Activated CD4-positive, alpha-beta memory T cell treated with anti-CD3 and anti-CD28 coated beads for 36 hours (primary cell): Measurements from ENCODE around the gene ZNF354C. TPM values are rescaled to one million over a fixed set of nuclear protein-coding genes. Genes with fewer than 3 reads are reported as not detected.

ENCODE experiments used
- CTCF ChIA-PET: fragments of 350-600 bp; sonication (Branson Sonifier 250); formaldehyde crosslinking; loops from one replicate; lab custom pipeline; 2021; ENCODE audit warnings: antibody characterized with exemption, inconsistent platforms; lab: Charles Lee
- POLR2A ChIA-PET: fragments of 350-600 bp; sonication (Branson Sonifier 250); formaldehyde crosslinking; loops from one replicate; lab custom pipeline; 2021; ENCODE audit warnings: antibody characterized with exemption; lab: Charles Lee
- DNase-seq: peaks from one replicate; pipeline ENCODE4 v3.0.0-alpha.2; 2020
- H3K27ac Mint-ChIP-seq: one replicate; pipeline ENCODE4 v1.8.0; 2021; ENCODE audit warnings: mixed read lengths
- H3K27me3 Mint-ChIP-seq: one replicate; pipeline ENCODE4 v1.8.0; 2021; ENCODE audit warnings: mixed read lengths
- H3K36me3 Mint-ChIP-seq: one replicate; pipeline ENCODE4 v1.8.0; 2021; ENCODE audit warnings: mixed read lengths
- H3K4me1 Mint-ChIP-seq: one replicate; pipeline ENCODE4 v1.8.0; 2021; ENCODE audit warnings: low read depth, mixed read lengths
- H3K4me3 Mint-ChIP-seq: one replicate; pipeline ENCODE4 v1.8.0; 2021; ENCODE audit warnings: mild to moderate bottlenecking, mixed read lengths
- H3K9me3 Mint-ChIP-seq: one replicate; pipeline ENCODE4 v1.8.0; 2021; ENCODE audit warnings: mixed read lengths
- intact Hi-C: fragments of 100-400 bp; cut with micrococcal nuclease; formaldehyde crosslinking; loops from one replicate; pipeline ENCODE4 v1.15.1; 2023
- total RNA-seq, 2 experiments: library from RNA; stranded (reverse); gene quantifications; one replicate each; pipeline ENCODE4 v1.2.3, GENCODE V29; 2021

ZNF354C gene
- total RNA-seq, 2 experiments from 2014 or later: 5.9 to 6.0 TPM

- Mint-ChIP-seq H3K4me1 (no peaks in the 10 kb centered on the region), H3K27ac (no peak overlapping the region), H3K9me3 (peaks cover 31% of the 10 kb centered on the region), H3K36me3 (peaks cover 2% of the 10 kb centered on the region), H3K4me3 (no peak overlapping the region), H3K27me3 (peaks cover 3% of the 10 kb centered on the region)
- no peak for DNase-seq
- ChIA-PET CTCF (no interaction called here), POLR2A (interaction anchor here (0.9 kb wide), 1 partner anchor 9 kb away, joined by 3 read pairs; no protein-coding TSS in a partner anchor)
- intact Hi-C loops: no loop called here
These were observed 55.8 kb downstream of the ZNF354C start for GRCh38 chr5:179115845-179116524.

DNA sequence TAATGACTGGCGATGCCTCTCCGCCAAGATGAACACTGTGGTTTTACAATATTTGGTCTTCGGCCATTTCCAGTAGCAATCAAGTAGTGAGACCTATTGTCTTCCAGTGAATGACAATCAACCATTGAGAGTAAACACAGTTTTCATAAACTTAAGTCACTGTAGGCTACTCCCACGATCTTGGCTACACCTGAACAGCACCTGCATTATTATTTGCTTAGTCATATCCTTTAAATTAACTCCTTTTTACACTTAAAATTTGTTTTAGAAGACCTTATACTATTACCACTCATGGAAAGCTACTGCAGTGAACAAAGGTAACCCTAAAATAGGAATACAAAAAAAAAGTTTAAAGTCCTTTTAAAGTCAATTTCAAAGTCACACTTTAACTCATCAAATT lies 58.2 kb downstream of the ZNF354C start:
- no peaks in the 10 kb centered on the region for H3K4me1 Mint-ChIP-seq
- no peak for DNase-seq
- peaks cover 2% of the 10 kb centered on the region for H3K36me3 Mint-ChIP-seq
- H3K27me3 Mint-ChIP-seq: peaks cover 3% of the 10 kb centered on the region
- no peak overlapping the region for H3K4me3 Mint-ChIP-seq
- POLR2A ChIA-PET: no interaction called here
- H3K27ac Mint-ChIP-seq: no peak overlapping the region
- H3K9me3 Mint-ChIP-seq: peaks cover 22% of the 10 kb centered on the region
- CTCF ChIA-PET: no interaction called here
- intact Hi-C loops: no loop called here

GRCh38 chr5:179118756-179119414 lies 58.7 kb downstream of the ZNF354C start:
- H3K27ac Mint-ChIP-seq: no peak overlapping the region
- H3K4me1 Mint-ChIP-seq: no peaks in the 10 kb centered on the region
- CTCF ChIA-PET: no interaction called here
- no peak overlapping the region for H3K4me3 Mint-ChIP-seq
- POLR2A ChIA-PET: no interaction called here
- no peaks in the 10 kb centered on the region for H3K36me3 Mint-ChIP-seq
- intact Hi-C loops: no loop called here
- DNase-seq: no peak
- peaks cover 1% of the 10 kb centered on the region for H3K27me3 Mint-ChIP-seq
- peaks cover 16% of the 10 kb centered on the region for H3K9me3 Mint-ChIP-seq

DNA sequence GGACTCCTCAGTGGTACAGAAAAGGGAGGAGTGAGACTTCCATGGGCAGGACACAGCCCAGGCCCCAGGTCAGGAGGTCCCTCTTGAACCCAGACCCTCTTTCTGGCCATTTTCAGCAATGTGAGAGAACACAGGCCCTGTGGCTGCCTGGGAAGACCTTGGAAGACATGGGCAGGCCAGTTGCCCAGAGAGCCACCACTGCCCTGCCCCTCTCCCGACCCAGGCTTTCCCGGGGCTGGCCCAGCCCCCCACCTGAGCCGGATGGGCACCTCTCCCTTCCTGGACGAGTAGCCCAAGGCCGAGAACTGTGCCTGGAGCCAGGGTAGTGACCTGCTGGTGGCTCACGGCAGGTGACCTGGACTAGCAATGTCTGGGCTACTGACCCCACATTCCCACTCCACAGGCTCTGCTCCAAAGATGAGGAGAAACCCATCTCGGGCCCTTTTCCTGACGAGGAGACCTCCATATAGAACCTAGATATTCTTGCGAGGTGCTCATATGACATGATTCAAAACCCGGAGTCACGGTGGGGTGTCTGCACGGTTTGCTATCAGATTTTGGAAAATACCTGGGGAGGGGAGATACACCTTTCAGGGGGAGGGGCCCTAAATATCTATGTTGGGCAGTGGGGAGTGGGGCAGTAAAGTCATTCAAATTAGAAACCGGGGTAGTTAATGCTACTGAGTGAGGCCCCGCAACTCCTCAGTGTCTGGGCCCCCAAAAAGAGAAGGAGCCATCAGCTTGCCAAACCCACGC lies 59.4 kb downstream of the ZNF354C start:
- no peak for DNase-seq
- POLR2A ChIA-PET: no interaction called here
- H3K4me3 Mint-ChIP-seq: no peak overlapping the region
- no peaks in the 10 kb centered on the region for H3K36me3 Mint-ChIP-seq
- peaks cover 12% of the 10 kb centered on the region for H3K9me3 Mint-ChIP-seq
- H3K27me3 Mint-ChIP-seq: peaks cover 1% of the 10 kb centered on the region
- intact Hi-C loops: no loop called here
- no peaks in the 10 kb centered on the region for H3K4me1 Mint-ChIP-seq
- CTCF ChIA-PET: no interaction called here
- H3K27ac Mint-ChIP-seq: no peak overlapping the region

GRCh38 chr5:179120421-179120861 lies 60.3 kb downstream of the ZNF354C start:
- POLR2A ChIA-PET: no interaction called here
- peaks cover 1% of the 10 kb centered on the region for H3K27me3 Mint-ChIP-seq
- no peak overlapping the region for H3K4me3 Mint-ChIP-seq
- no peaks in the 10 kb centered on the region for H3K36me3 Mint-ChIP-seq
- H3K27ac Mint-ChIP-seq: no peak overlapping the region
- CTCF ChIA-PET: no interaction called here
- DNase-seq: no peak
- H3K4me1 Mint-ChIP-seq: no peaks in the 10 kb centered on the region
- intact Hi-C loops: no loop called here
- peaks cover 3% of the 10 kb centered on the region for H3K9me3 Mint-ChIP-seq

DNA sequence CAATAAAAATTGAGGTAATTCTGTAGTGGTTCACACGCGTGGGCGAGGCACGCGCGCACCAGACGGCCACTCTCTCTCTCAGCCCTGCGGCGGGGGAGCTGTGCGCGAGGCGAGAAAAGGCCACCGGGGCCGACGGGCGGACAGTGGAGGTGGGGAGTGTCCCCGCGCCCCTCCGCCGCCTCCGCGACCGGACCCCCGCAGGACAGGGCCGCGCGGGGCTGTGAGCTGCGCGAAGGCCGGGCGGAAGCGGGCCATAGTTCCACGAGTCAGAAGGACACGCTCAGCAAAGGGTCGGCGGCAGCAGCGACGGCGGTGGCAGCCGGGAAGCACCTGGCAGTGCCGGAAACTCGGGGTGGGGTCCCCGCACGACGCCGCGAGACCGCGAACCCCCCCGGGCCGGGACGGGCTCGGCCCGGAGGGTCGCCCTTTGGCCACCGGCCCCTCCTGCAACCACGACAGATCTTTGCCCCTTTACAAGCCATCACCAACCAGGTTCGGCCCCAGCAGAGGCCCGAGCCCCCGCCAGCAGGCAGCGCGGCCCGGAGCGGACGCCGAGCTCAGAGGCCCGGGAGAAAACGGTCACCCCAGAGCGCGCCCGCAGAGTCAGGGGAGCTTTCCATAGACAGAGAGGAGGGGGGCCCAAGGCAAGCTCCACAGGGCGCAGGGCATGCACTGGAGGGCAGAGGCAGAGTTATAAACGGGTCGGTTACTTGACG lies 60.9 kb downstream of the ZNF354C start:
- H3K4me1 Mint-ChIP-seq: no peaks in the 10 kb centered on the region
- no peak overlapping the region for H3K4me3 Mint-ChIP-seq
- no peak overlapping the region for H3K27ac Mint-ChIP-seq
- no peak for DNase-seq
- H3K27me3 Mint-ChIP-seq: peaks cover 1% of the 10 kb centered on the region
- H3K9me3 Mint-ChIP-seq: peaks cover 3% of the 10 kb centered on the region
- H3K36me3 Mint-ChIP-seq: no peaks in the 10 kb centered on the region
- intact Hi-C loops: no loop called here
- ChIA-PET CTCF (no interaction called here), POLR2A (no interaction called here)

GRCh38 chr5:179121667-179122111 lies 61.5 kb downstream of the ZNF354C start:
- ChIA-PET POLR2A (no interaction called here), CTCF (no interaction called here)
- intact Hi-C loops: no loop called here
- no peak overlapping the region for H3K27ac Mint-ChIP-seq
- H3K4me3 Mint-ChIP-seq: no peak overlapping the region
- H3K4me1 Mint-ChIP-seq: no peaks in the 10 kb centered on the region
- H3K27me3 Mint-ChIP-seq: no peaks in the 10 kb centered on the region
- no peak for DNase-seq
- H3K9me3 Mint-ChIP-seq: no peaks in the 10 kb centered on the region
- no peaks in the 10 kb centered on the region for H3K36me3 Mint-ChIP-seq

GRCh38 chr5:179122411-179123108 lies 62.4 kb downstream of the ZNF354C start:
- intact Hi-C loops: no loop called here
- POLR2A ChIA-PET: no interaction called here
- no peaks in the 10 kb centered on the region for H3K4me1 Mint-ChIP-seq

DNA sequence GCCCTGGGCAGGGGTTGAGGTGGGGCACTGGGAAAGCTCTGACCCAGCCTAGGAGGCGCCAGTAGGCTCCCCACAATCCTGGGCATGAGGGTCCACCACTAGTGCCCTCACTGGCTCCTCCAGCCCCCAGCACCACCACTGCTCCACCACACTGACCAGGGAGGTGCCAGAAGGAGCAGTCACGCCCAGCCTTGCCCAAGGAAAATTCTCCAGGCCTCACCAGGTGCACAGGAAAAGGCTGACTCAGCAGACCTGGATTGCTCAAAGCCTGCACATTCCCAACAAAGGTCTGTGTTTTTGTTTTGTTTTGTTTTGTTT lies 62.9 kb downstream of the ZNF354C start:
- Mint-ChIP-seq H3K4me3 (no peak overlapping the region), H3K4me1 (no peaks in the 10 kb centered on the region), H3K9me3 (no peaks in the 10 kb centered on the region), H3K36me3 (no peaks in the 10 kb centered on the region), H3K27me3 (peaks cover 1% of the 10 kb centered on the region), H3K27ac (no peak overlapping the region)
- intact Hi-C loops: no loop called here
- POLR2A ChIA-PET: no interaction called here
- CTCF ChIA-PET: no interaction called here
- no peak for DNase-seq

More at GRCh38 chr5:179122411-179123108, 62.4 kb downstream of the ZNF354C start:
- no peak for DNase-seq
- peaks cover 1% of the 10 kb centered on the region for H3K27me3 Mint-ChIP-seq
- CTCF ChIA-PET: no interaction called here
- H3K4me3 Mint-ChIP-seq: no peak overlapping the region
- no peak overlapping the region for H3K27ac Mint-ChIP-seq
- H3K36me3 Mint-ChIP-seq: no peaks in the 10 kb centered on the region
- H3K9me3 Mint-ChIP-seq: no peaks in the 10 kb centered on the region

GRCh38 chr5:179123491-179124272 lies 63.5 kb downstream of the ZNF354C start:
- no peak overlapping the region for H3K4me3 Mint-ChIP-seq
- POLR2A ChIA-PET: no interaction called here
- no peak overlapping the region for H3K27ac Mint-ChIP-seq
- no peak for DNase-seq
- no peaks in the 10 kb centered on the region for H3K36me3 Mint-ChIP-seq
- no peaks in the 10 kb centered on the region for H3K9me3 Mint-ChIP-seq
- intact Hi-C loops: no loop called here
- CTCF ChIA-PET: no interaction called here
- peaks cover 1% of the 10 kb centered on the region for H3K27me3 Mint-ChIP-seq
- no peaks in the 10 kb centered on the region for H3K4me1 Mint-ChIP-seq

GRCh38 chr5:179124273-179124852 lies 64.2 kb downstream of the ZNF354C start:
- H3K27me3 Mint-ChIP-seq: peaks cover 1% of the 10 kb centered on the region
- H3K4me3 Mint-ChIP-seq: no peak overlapping the region
- no peaks in the 10 kb centered on the region for H3K4me1 Mint-ChIP-seq
- intact Hi-C loops: no loop called here
- H3K36me3 Mint-ChIP-seq: no peaks in the 10 kb centered on the region
- peak; percentile 1 for DNase-seq
- POLR2A ChIA-PET: no interaction called here
- no peak overlapping the region for H3K27ac Mint-ChIP-seq
- H3K9me3 Mint-ChIP-seq: no peaks in the 10 kb centered on the region
- CTCF ChIA-PET: no interaction called here
